BE2C (cell line): ENCODE results near the gene ABCA2.

Source experiments
- DNase-seq: peaks from one replicate; pipeline ENCODE4 v3.0.0-alpha.2; 2020
- H3K27me3 ChIP-seq: fragments of 250-450 bp; sonication (Bioruptor Pico); 2 replicates; pipeline ENCODE4 v1.5.1; 2020; ENCODE audit warnings: mild to moderate bottlenecking
- H3K36me3 ChIP-seq: fragments of 250-450 bp; sonication (Bioruptor Pico); 2 replicates; pipeline ENCODE4 v1.5.1; 2020; ENCODE audit warnings: mild to moderate bottlenecking
- H3K4me1 ChIP-seq: fragments of 250-450 bp; sonication (Bioruptor Pico); 2 replicates; pipeline ENCODE4 v1.5.1; 2020
- H3K4me3 ChIP-seq: 2 replicates; pipeline ENCODE4 v1.5.1; 2011; ENCODE audit warnings: low read depth, low read length
- H3K9me3 ChIP-seq: fragments of 250-450 bp; sonication (Bioruptor Pico); 2 replicates; pipeline ENCODE4 v1.5.1; 2020
- CTCF ChIP-seq: IDR thresholded peaks from 2 replicates; pipeline ENCODE4 v1.5.1; 2012; ENCODE audit warnings: mild to moderate bottlenecking, low read depth, low read length

ABCA2 gene

GRCh38 chr9:136968333-136969127 is 59.5 kb downstream of the ABCA2 start:
- no peak for DNase-seq
- no peak overlapping the region for H3K4me3 ChIP-seq

DNA sequence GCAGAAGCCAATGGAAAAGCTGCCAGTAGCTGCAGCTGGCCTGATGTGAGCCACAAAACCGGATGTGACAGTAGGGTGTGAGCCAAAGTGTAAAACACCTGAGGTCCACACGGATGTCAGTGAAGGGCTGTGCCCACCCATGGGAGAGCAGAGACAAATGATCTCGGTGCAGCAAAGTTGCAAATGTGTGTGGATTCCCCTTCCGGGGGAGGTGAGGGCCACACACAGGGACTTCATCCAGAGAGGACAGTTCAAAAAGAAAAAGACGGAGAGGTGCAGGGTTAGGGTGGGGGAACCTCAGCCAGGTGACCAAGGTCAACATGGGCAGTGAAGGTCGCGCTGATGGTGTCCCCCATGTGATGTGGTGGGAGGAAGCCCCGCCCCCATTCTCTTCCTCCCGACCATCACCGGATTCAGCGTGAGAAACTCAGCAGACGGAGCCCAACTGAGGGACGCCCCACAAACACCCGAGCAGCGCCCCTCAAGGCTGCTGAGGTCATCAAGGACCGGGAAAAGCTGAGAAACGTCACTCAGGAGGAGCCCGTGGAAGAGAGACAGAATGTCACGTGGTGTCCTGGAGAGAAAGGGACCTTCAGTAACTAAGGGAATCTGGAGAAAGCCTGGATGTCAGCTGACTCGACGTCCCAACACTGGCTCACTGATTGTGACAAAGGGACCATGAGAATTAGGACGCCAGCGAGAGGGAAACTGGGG is 62.1 kb downstream of the ABCA2 start:
- Histone ChIP-seq H3K27me3 (no peaks in the 10 kb centered on the region), H3K36me3 (no peaks in the 10 kb centered on the region), H3K4me1 (no peaks in the 10 kb centered on the region), H3K9me3 (no peaks in the 10 kb centered on the region), H3K4me3 (no peak overlapping the region)
- TF ChIP-seq CTCF = no peak
- no peak for DNase-seq

More at GRCh38 chr9:136968333-136969127, 59.5 kb downstream of the ABCA2 start:
- Histone ChIP-seq H3K36me3 (no peaks in the 10 kb centered on the region), H3K4me1 (no peaks in the 10 kb centered on the region), H3K9me3 (no peaks in the 10 kb centered on the region), H3K27me3 (no peaks in the 10 kb centered on the region)
- no peak for TF ChIP-seq CTCF

DNA sequence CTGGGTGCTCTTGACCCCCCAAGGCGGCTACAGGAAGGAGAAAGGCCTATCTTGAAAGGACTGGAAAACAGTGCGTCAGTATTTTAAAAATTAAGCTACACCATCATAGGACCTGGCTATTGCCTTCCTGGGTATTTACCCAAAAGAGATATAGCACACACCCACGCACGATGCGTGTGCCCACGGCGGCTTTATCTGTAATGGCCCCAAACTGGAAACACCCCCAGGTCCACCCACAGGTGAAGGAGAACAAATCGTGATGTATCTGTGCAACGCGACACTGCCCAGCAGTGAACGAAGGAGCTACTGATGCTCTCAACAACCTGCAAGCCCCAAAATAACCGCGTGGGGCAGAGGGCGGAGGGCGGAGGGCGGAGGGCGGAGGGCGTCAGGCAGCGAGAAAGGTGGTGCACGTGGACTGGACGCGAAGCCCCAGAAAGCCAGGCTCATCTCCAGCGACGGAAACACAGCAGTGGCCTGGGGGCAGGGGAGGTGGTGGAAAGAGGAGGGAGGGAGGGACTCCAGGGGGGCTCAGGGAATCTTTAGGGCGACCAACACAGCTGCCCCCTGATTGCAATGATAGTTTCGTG is 63.1 kb downstream of the ABCA2 start:
- TF ChIP-seq CTCF = no peak
- no peaks in the 10 kb centered on the region for H3K4me1 ChIP-seq
- H3K4me3 ChIP-seq = no peak overlapping the region
- H3K9me3 ChIP-seq = no peaks in the 10 kb centered on the region
- no peaks in the 10 kb centered on the region for H3K36me3 ChIP-seq
- DNase-seq = no peak
- no peaks in the 10 kb centered on the region for H3K27me3 ChIP-seq

DNA sequence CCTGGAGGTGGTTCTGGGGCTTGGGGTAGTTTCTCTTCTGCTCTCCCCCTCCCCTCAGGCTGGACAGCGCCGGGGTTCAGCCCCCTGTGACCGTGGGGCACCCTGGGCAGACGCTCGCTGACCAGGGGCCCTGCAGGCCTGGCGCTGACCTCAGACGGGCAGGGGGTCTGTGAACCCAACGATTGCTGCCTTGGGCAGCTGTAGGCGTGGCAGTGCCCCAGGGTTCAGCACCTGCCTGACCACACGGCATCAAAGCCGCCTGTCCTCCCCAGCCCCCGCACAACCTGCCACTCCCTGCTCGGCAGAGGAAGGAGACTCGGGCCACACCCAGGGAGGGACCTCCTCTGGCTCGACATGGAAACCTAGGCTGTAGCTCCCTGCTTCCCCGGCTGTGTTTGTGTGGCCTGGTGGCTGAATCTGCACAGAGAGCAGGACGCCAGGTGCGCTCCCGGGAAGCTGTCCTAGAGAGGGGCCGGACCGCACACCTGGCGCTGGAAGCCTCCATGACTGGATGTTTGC is 63.8 kb downstream of the ABCA2 start:
- no peaks in the 10 kb centered on the region for H3K4me1 ChIP-seq
- no peaks in the 10 kb centered on the region for H3K9me3 ChIP-seq
- no peaks in the 10 kb centered on the region for H3K27me3 ChIP-seq
- H3K36me3 ChIP-seq = no peaks in the 10 kb centered on the region
- no peak for DNase-seq
- no peak for TF ChIP-seq CTCF
- no peak overlapping the region for H3K4me3 ChIP-seq

- Histone ChIP-seq H3K4me1 (no peaks in the 10 kb centered on the region), H3K36me3 (no peaks in the 10 kb centered on the region), H3K4me3 (no peak overlapping the region), H3K27me3 (no peaks in the 10 kb centered on the region), H3K9me3 (no peaks in the 10 kb centered on the region)
- TF ChIP-seq CTCF = no peak
- DNase-seq = no peak
Measured at GRCh38 chr9:136963751-136964150, 64.3 kb downstream of the ABCA2 start.
